HG03103 (cell line): ENCODE measurements around the gene NOL4L.

Experiments used
- ATAC-seq: cut with Tn5 transposase; IDR thresholded peaks from one replicate; pipeline ENCODE4 v1.9.1; 2021; ENCODE audit warnings: low read depth; ENCODE audit not compliant: unreplicated experiment

The NOL4L gene

GRCh38 chr20:32450484-32451061 lies 134.6 kb downstream of the NOL4L start:
- no peak for ATAC-seq

DNA sequence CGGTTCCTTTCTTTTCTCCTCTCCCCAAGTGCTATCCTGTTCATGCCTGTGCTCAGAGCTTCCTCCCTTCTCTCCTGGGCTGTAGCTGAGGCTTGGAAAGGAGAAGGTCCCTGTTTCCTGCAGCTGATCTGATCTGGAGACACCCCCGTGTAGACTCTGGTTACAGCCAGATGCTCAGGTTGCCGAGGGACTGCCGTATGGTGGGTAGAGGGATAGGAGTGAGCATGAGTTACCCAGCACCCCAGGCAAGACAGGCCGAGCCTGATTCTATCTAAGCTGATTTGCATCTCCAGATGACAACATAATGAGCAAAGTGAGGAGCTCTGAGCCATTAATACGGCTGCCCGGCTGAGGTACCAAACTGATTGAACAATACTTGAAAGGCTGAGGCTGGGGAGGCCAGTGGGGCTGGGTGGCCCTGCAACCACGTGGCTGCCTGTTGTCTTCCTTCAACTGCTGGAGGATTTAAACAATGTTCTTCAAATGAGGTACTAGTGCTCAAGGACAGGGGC lies 135.2 kb downstream of the NOL4L start:
- no peak for ATAC-seq

GRCh38 chr20:32449057-32449889 lies 135.9 kb downstream of the NOL4L start:
- ATAC-seq = no peak

- ATAC-seq = no peak
These were observed 136.7 kb downstream of the NOL4L start for GRCh38 chr20:32448306-32449056.

DNA sequence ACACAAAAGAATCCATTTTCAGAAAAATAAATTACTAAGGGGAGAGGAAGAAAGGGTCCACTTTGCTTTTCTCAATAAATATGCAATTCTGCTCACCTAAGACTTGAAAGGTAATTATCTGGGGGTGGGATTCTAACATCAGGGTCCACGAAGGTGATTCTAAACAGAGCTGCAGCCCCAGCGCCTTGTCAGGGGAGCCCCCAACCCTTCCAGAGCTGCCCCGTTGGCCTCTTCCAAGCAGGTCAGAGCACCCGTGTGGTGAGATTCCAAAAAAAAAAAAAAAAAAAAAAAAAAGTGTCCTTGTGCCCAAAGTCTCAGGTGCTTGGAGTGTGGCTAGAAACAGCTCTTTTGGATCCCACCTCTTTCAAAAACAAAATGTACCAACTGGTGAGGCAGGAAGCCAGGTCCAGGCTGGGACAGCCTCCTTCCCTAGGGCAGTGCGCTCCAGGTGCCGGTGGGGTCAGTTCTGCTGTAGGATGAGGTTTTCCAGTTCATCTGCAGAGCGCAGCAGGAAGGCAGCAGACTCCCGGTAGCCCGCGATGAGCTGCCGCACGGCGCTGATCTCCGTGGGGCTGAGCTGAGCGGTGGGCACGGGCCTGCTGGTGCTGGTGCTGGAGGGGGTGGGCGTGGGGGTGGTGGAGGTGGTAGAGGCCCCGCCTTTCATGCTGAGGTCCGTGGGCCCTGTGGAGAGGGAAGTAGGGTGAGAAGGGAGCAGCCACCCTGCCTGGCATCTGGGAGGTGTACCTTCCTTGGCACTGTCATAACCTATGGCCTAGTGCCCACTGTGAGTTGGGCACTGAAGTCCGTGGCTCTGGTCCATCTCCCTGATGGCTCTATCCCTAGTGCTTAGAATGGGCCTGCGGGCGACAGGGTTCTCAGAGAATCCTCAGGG lies 137.8 kb downstream of the NOL4L start:
- ATAC-seq = no peak

GRCh38 chr20:32446301-32447100 lies 138.6 kb downstream of the NOL4L start:
- ATAC-seq = no peak

GRCh38 chr20:32445539-32446273 lies 139.4 kb downstream of the NOL4L start:
- ATAC-seq = no peak

GRCh38 chr20:32444474-32445220 lies 140.5 kb downstream of the NOL4L start:
- ATAC-seq = no peak

DNA sequence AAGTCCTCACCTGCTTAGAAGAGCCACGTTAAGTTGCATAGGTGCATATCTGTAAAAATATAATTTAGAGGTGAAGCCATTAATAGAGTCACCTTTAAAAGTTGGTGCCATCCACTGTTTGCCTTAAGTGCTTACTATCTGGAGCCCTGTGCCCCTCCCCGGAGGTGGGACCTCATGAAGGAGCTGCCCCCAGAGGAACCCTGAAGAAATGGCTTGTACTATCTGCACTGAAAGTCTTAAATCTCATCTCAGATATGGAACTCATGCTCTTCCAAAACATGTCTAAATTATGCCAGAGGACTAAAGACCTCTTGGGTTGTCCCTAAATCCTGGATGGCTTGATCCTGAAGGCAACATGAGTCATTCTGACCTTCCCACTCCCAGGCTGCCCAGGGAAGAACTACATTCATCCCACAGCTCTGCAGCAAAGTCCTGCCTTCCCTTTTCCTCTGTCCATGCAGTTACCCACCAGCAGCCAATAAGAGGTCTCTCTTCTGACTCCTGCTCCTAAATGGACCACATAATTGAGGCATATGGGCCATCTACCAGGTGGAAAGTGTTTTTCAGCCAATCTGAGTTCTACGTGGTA lies 141.7 kb downstream of the NOL4L start:
- ATAC-seq = no peak

GRCh38 chr20:32442630-32443373 lies 142.3 kb downstream of the NOL4L start:
- no peak for ATAC-seq

DNA sequence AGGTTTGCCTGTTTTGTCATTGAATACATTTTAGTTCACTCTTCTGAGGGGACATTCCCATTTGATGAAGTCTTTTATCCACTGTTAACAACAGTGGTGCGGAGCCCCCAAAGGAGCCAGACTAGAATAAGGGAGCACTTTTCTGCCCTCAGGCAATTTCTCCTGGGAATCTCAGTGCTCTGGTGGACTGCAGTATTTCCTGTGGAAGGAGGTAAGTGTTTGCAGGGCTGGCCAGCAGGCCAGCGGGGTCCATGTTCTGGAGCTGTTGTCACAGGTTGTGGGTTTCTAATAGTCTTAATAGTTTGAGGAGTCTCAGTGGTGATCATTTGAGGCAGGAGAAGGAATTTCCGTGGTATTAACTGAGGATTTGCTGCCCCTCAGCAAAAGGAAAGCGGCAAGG lies 143.5 kb downstream of the NOL4L start:
- no peak for ATAC-seq

DNA sequence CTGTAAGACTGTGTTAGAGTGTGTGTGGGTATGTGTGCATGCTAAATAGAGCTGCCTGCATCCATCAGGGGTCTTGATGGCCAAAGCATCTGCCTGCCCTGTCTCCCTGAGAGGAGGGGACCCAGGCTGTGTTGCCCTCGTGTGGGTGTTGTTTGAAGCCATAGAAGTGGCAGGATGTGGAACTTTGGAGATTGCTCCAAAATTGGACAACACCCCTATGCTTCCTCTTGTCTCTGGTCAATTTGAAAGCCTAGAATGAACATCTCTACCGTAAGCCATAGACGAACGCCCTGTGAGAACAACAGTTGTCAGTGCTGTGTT lies 144.4 kb downstream of the NOL4L start:
- ATAC-seq = no peak

DNA sequence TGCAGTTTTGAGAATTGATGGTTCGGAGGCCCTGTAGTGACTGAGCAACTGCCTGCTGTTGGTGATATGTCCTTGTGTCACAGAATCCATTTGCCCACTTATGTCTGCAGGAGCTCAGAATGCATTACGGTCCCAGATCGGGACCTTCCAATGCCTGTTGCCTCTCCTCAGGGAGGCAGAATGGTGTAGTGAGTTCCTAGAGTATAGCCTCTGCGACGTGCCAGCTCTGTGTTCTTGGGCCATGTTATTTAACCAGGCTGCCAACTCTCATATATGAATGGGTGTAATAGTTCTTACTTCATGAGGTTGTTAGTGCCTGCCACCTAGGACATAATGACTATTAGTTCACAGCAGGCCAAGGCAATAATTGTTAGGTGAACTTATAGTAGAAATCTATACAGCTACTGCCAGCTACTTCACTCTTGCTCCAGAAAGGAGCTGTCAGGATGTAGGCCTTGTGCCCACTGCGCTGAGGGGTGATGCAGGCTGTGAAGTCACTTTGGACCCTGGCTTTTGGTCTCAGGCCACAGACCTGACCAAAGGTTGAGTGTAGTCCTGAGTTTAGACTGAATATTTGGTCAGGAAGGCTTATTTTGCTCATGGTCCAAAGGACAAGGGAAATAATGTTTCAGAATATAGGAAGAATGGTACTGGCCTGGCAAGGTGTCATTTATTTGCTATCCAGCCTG lies 144.9 kb downstream of the NOL4L start:
- no peak for ATAC-seq

DNA sequence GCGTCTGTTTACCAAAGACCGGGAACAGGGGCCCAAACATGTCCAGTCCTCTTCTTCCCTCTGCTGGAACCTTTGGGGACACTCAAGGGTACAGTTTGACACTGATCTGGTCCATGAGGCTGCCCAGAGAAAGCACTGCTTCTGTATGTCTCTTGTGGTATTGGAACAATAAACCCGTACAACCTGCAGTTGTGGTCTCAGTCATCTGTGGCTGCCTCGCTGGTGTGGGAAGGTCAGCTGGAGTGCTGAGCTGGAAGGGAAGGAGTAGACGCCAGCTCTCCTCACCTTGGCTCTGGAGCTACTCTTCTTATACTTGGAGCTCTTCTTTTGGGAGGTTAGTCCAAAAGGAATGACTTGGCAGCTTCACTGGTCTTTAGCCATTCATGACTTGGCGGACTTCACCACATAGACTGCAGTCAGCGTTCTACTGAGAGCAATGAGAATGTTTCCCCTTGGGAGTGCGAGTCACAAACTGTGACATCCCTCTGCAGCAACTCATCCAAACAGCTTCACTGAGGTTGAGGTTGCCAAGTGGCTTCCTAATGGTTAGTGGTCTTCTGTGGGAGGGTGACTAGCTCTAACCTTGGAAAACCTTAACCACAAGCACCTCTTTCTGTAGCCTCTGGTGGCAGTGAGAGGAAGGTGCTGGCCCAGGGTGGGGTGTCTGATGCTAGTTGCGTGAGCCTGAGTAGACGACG lies 145.9 kb downstream of the NOL4L start:
- no peak for ATAC-seq

- ATAC-seq = no peak
These were observed 146.7 kb downstream of the NOL4L start for GRCh38 chr20:32438331-32438858.
